Measurements from ENCODE around the gene WIPF2.

The WIPF2 gene

GRCh38 chr17:40264458-40265185 lies 45.5 kb downstream of the WIPF2 start:
- in situ Hi-C loops (cut with MboI; ENCODE audit: low pct_unique_long_range_greater_than_20kb, low sequenced_read_pairs, unreplicated experiment) = no loop called here
- DNase-seq (ENCODE audit: low spot score) = no peak
- TF ChIP-seq CTCF (IDR thresholded peaks at IDR 0.05; ENCODE audit: extremely low read depth, insufficient read depth, missing control alignments) = no peak

GRCh38 chr17:40265337-40265736 lies 46.2 kb downstream of the WIPF2 start:
- in situ Hi-C loops (cut with MboI; ENCODE audit: low pct_unique_long_range_greater_than_20kb, low sequenced_read_pairs, unreplicated experiment) = no loop called here
- no peak for TF ChIP-seq CTCF (IDR thresholded peaks at IDR 0.05; ENCODE audit: extremely low read depth, insufficient read depth, missing control alignments)

GRCh38 chr17:40266882-40267281 lies 47.8 kb downstream of the WIPF2 start:
- in situ Hi-C loops (cut with MboI; ENCODE audit: low pct_unique_long_range_greater_than_20kb, low sequenced_read_pairs, unreplicated experiment) = no loop called here
- TF ChIP-seq CTCF (IDR thresholded peaks at IDR 0.05; ENCODE audit: extremely low read depth, insufficient read depth, missing control alignments) = no peak
- DNase-seq (ENCODE audit: low spot score) = no peak

More at GRCh38 chr17:40265337-40265736, 46.2 kb downstream of the WIPF2 start:
- DNase-seq (ENCODE audit: low spot score) = no peak

- DNase-seq (ENCODE audit: low spot score) = no peak
- in situ Hi-C loops (cut with MboI; ENCODE audit: low pct_unique_long_range_greater_than_20kb, low sequenced_read_pairs, unreplicated experiment) = no loop called here
- TF ChIP-seq CTCF (IDR thresholded peaks at IDR 0.05; ENCODE audit: extremely low read depth, insufficient read depth, missing control alignments) = no peak
Observed at GRCh38 chr17:40268141-40268712, 49.1 kb downstream of the WIPF2 start.

GRCh38 chr17:40278414-40278813 lies 59.3 kb downstream of the WIPF2 start:
- no peak for DNase-seq (ENCODE audit: low spot score)
- no peak for TF ChIP-seq CTCF (IDR thresholded peaks at IDR 0.05; ENCODE audit: extremely low read depth, insufficient read depth, missing control alignments)
- in situ Hi-C loops (cut with MboI; ENCODE audit: low pct_unique_long_range_greater_than_20kb, low sequenced_read_pairs, unreplicated experiment) = no loop called here

- in situ Hi-C loops (cut with MboI; ENCODE audit: low pct_unique_long_range_greater_than_20kb, low sequenced_read_pairs, unreplicated experiment) = no loop called here
- no peak for DNase-seq (ENCODE audit: low spot score)
- TF ChIP-seq CTCF (IDR thresholded peaks at IDR 0.05; ENCODE audit: extremely low read depth, insufficient read depth, missing control alignments) = no peak
Observed at GRCh38 chr17:40279402-40279801, 60.3 kb downstream of the WIPF2 start.

All from GM13977 (cell line).